Measurements from ENCODE around the gene ZNF844.

GRCh38 chr19:12090807-12091206 lies 26.3 kb downstream of the ZNF844 start:
- TF ChIP-seq, protein P1, sequence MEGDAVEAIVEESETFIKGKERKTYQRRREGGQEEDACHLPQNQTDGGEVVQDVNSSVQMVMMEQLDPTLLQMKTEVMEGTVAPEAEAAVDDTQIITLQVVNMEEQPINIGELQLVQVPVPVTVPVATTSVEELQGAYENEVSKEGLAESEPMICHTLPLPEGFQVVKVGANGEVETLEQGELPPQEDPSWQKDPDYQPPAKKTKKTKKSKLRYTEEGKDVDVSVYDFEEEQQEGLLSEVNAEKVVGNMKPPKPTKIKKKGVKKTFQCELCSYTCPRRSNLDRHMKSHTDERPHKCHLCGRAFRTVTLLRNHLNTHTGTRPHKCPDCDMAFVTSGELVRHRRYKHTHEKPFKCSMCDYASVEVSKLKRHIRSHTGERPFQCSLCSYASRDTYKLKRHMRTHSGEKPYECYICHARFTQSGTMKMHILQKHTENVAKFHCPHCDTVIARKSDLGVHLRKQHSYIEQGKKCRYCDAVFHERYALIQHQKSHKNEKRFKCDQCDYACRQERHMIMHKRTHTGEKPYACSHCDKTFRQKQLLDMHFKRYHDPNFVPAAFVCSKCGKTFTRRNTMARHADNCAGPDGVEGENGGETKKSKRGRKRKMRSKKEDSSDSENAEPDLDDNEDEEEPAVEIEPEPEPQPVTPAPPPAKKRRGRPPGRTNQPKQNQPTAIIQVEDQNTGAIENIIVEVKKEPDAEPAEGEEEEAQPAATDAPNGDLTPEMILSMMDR (optimal IDR thresholded peaks at IDR 0.05 in 1 of 3, IDR thresholded peaks at IDR 0.05 in 1 of 3, conservative IDR thresholded peaks at IDR 0.05 in 1 of 3; ENCODE audit: extremely low read depth in 1 of 3, insufficient read depth in 2 of 3, low read length in 3 of 3): peak; percentile 59 to 77 (median 76)
- TF ChIP-seq EZH2 (IDR thresholded peaks at IDR 0.05; ENCODE audit: low read length): no peak
